ENCODE results near the gene PCDHGB3.
"Not testable (repeated sequence)": the region's sequence is repeated elsewhere in the genome, so short reads cannot be mapped to it uniquely, and the experiment has no call there.

PCDHGB3 gene

GRCh38 chr5:141393267-141393666, 23.2 kb downstream of the PCDHGB3 start:
- in situ Hi-C loops (cut with HindIII; ENCODE audit: low sequenced_read_pairs) = no loop called here
- H3K4me3 ChIP-seq (ENCODE audit: low read depth, low read length) = no peak overlapping the region
- TF ChIP-seq CTCF (IDR thresholded peaks at IDR 0.05; ENCODE audit: low read depth, low read length, missing control alignments) = no peak
- DNase-seq (ENCODE audit: low read depth) = no peak

- in situ Hi-C loops (cut with HindIII; ENCODE audit: low sequenced_read_pairs); DNase-seq (ENCODE audit: low read depth): not testable (repeated sequence)
These were observed 24.6 kb downstream of the PCDHGB3 start for GRCh38 chr5:141394401-141395187.

GRCh38 chr5:141397756-141398551, 27.9 kb downstream of the PCDHGB3 start, which contains the start of gene PCDHGB5:
Gene PCDHGB5, plus strand, starts transcription at chr5:141397947. Its CDS starts 181 bp downstream, at chr5:141398128.
- peak within 1 kb of the TSS; percentile 25 for H3K4me3 ChIP-seq (ENCODE audit: low read depth, low read length)
- DNase-seq (ENCODE audit: low read depth); in situ Hi-C loops (cut with HindIII; ENCODE audit: low sequenced_read_pairs): not testable (repeated sequence)
- peak; percentile 60 for TF ChIP-seq CTCF (IDR thresholded peaks at IDR 0.05; ENCODE audit: low read depth, low read length, missing control alignments)

More at GRCh38 chr5:141394401-141395187, 24.6 kb downstream of the PCDHGB3 start:
- not testable (repeated sequence) for H3K4me3 ChIP-seq (ENCODE audit: low read depth, low read length)

DNA sequence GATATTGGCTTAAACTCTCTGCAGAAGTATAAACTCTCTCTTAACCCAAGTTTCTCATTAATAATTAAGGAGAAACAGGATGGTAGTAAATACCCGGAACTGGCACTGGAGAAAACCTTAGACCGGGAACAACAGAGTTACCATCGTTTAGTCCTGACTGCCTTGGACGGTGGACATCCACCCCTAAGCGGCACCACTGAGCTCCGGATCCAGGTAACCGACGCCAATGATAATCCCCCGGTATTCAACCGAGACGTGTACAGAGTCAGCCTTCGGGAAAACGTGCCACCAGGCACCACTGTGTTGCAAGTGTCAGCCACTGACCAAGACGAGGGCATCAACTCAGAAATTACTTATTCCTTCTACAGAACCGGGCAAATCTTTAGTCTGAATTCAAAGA, 28.6 kb downstream of the PCDHGB3 start:
- in situ Hi-C loops (cut with HindIII; ENCODE audit: low sequenced_read_pairs) = no loop called here
- no peak overlapping the region for H3K4me3 ChIP-seq (ENCODE audit: low read depth, low read length)
- TF ChIP-seq CTCF (IDR thresholded peaks at IDR 0.05; ENCODE audit: low read depth, low read length, missing control alignments) = no peak
- no peak for DNase-seq (ENCODE audit: low read depth)

DNA sequence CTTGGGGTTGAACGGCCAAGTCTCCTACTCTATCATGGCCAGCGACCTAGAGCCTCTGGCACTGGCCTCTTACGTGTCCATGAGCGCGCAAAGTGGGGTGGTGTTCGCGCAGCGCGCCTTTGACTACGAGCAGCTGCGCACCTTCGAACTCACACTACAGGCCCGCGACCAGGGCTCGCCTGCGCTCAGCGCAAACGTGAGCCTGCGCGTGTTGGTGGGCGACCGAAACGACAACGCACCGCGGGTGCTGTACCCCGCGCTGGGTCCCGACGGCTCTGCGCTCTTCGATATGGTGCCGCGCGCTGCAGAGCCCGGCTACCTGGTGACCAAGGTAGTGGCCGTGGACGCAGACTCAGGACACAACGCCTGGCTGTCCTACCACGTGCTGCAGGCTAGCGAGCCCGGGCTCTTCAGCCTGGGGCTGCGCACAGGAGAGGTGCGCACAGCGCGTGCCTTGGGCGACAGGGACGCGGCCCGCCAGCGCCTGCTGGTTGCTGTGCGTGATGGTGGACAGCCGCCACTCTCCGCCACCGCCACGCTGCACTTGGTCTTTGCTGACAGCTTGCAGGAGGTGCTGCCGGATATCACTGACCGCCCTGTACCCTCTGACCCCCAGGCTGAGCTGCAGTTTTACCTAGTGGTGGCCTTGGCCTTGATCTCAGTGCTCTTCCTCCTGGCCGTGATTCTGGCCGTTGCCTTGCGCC, 29.7 kb downstream of the PCDHGB3 start:
- no peak overlapping the region for H3K4me3 ChIP-seq (ENCODE audit: low read depth, low read length)
- TF ChIP-seq CTCF (IDR thresholded peaks at IDR 0.05; ENCODE audit: low read depth, low read length, missing control alignments) = no peak
- no peak for DNase-seq (ENCODE audit: low read depth)
- in situ Hi-C loops (cut with HindIII; ENCODE audit: low sequenced_read_pairs) = no loop called here

DNA sequence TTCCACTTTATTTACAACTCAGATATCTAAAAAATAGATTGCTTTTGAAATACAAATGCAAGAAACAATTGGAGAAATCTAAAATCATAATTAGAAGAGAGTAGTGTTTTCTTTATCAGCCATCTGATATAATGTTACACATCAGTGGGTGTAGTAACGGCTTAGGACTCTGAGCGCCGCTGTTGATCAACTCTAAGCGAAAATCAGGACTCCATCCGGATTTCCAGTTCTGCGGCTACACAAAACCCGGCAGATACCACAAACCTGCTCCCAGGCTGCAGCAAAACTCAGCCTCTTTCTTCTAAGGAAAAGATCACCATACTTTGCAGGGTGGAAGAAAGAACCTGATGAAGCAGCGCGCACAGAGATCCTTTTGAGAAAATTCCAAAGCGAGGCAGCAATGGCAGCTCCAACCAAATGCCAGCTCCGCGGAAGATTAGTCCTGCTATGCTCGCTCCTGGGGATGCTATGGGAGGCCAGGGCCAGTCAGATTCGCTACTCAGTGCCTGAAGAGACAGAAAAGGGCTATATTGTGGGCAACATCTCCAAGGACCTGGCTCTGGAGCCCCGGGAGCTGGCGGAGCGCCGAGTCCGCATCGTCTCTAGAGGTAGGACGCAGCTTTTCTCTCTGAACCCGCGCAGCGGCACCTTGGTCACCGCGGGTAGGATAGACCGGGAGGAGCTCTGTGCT, 32.7 kb downstream of the PCDHGB3 start, which contains the start of gene PCDHGA9:
TSS of gene PCDHGA9 (plus strand) at position 226 of the 691 bp plus-strand sequence. CDS start at position 401, 175 bp downstream.
- no peak for DNase-seq (ENCODE audit: low read depth)
- H3K4me3 ChIP-seq (ENCODE audit: low read depth, low read length) = peak within 1 kb of the TSS; percentile 28
- in situ Hi-C loops (cut with HindIII; ENCODE audit: low sequenced_read_pairs) = no loop called here
- TF ChIP-seq CTCF (IDR thresholded peaks at IDR 0.05; ENCODE audit: low read depth, low read length, missing control alignments) = peak; percentile 29
